SU-DHL-6 (cell line): ENCODE data around the gene PSMD14.

Source experiments
- CTCF ChIP-seq: fragments of 200-600 bp; sonication (generic); IDR thresholded peaks from one replicate; pipeline ENCODE4 v1.5.1; 2017; ENCODE audit warnings: antibody characterized with exemption, mild to moderate bottlenecking, low read length, moderate library complexity; ENCODE audit not compliant: insufficient read depth, poor library complexity, severe bottlenecking
- EZH2phosphoT487 ChIP-seq: fragments of 200-600 bp; sonication (generic), shearing (Covaris generic); conservative IDR thresholded peaks from 2 replicates; pipeline ENCODE4 v1.6.1; 2018; ENCODE audit warnings: mild to moderate bottlenecking, antibody characterized with exemption, low read length, moderate library complexity, mixed read lengths

GRCh38 chr2:161423421-161424393, 115.5 kb downstream of the PSMD14 start:
- TF ChIP-seq CTCF = no peak
- no peak for TF ChIP-seq EZH2phosphoT487
